GM12892 (cell line): Measurements from ENCODE around the gene OR5F1.

Experiments used
- POLR2A ChIP-seq: IDR thresholded peaks from 2 replicates; pipeline ENCODE4 v1.6.1; 2011; ENCODE audit warnings: low read depth, low read length, control low read depth
- POLR2AphosphoS5 ChIP-seq: IDR thresholded peaks from 2 replicates; pipeline ENCODE4 v1.6.1; 2011; ENCODE audit warnings: low read depth, low read length, control low read depth
- TAF1 ChIP-seq: IDR thresholded peaks from 2 replicates; pipeline ENCODE4 v1.6.1; 2011; ENCODE audit warnings: low read depth, mild to moderate bottlenecking, control low read depth, low read length, borderline replicate concordance

- TF ChIP-seq POLR2A: no peak
- no peak for TF ChIP-seq POLR2AphosphoS5
- no peak for TF ChIP-seq TAF1
These were observed 32.9 kb upstream of the OR5F1 start, which contains the start of gene OR5AS1 for GRCh38 chr11:56027354-56027753.
